ENCODE measurements around the gene SYT2.

Gene SYT2

DNA sequence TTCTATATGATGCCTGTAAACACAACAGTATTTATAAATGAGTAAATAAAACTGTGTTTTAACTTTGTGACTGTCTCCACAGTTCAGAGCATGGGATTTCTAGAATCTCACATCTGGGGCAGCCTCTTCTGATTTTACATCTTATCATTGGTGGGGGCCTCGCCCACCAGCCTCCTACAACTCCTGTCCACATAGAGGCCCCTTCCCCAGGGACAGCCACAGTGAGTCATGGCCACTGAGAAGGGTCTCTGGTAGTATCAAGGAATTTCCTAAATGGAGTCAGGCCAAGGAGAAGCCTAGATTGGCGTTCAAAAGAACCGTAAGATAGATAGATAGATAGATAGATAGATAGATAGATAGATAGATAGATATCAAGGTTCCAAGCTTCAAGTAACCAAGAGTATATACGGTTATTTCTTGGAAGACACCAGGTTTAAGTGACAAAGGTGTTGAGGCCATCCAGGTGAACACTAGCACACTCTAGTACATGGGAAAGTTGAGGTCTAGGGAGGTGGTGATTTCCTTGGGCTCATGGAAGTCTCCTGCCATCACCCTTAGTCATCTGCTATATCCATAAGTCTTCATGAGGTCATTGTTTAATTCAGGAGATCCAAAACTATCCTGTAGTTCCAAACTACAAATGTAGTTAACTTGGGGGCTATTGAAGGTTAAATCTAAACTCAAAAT lies 121.6 kb downstream of the SYT2 start:
- TF ChIP-seq GABPA (IDR thresholded peaks at IDR 0.05; ENCODE audit: low read depth) (no peak), POLR2AphosphoS5 (IDR thresholded peaks at IDR 0.05; ENCODE audit: low read depth) (no peak), SPI1 (IDR thresholded peaks at IDR 0.05; ENCODE audit: borderline replicate concordance, low read depth) (no peak)
- TF ChIP-seq, protein P1, sequence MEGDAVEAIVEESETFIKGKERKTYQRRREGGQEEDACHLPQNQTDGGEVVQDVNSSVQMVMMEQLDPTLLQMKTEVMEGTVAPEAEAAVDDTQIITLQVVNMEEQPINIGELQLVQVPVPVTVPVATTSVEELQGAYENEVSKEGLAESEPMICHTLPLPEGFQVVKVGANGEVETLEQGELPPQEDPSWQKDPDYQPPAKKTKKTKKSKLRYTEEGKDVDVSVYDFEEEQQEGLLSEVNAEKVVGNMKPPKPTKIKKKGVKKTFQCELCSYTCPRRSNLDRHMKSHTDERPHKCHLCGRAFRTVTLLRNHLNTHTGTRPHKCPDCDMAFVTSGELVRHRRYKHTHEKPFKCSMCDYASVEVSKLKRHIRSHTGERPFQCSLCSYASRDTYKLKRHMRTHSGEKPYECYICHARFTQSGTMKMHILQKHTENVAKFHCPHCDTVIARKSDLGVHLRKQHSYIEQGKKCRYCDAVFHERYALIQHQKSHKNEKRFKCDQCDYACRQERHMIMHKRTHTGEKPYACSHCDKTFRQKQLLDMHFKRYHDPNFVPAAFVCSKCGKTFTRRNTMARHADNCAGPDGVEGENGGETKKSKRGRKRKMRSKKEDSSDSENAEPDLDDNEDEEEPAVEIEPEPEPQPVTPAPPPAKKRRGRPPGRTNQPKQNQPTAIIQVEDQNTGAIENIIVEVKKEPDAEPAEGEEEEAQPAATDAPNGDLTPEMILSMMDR (IDR thresholded peaks at IDR 0.05; ENCODE audit: insufficient read depth, low read length): no peak
- TF ChIP-seq, protein P2, sequence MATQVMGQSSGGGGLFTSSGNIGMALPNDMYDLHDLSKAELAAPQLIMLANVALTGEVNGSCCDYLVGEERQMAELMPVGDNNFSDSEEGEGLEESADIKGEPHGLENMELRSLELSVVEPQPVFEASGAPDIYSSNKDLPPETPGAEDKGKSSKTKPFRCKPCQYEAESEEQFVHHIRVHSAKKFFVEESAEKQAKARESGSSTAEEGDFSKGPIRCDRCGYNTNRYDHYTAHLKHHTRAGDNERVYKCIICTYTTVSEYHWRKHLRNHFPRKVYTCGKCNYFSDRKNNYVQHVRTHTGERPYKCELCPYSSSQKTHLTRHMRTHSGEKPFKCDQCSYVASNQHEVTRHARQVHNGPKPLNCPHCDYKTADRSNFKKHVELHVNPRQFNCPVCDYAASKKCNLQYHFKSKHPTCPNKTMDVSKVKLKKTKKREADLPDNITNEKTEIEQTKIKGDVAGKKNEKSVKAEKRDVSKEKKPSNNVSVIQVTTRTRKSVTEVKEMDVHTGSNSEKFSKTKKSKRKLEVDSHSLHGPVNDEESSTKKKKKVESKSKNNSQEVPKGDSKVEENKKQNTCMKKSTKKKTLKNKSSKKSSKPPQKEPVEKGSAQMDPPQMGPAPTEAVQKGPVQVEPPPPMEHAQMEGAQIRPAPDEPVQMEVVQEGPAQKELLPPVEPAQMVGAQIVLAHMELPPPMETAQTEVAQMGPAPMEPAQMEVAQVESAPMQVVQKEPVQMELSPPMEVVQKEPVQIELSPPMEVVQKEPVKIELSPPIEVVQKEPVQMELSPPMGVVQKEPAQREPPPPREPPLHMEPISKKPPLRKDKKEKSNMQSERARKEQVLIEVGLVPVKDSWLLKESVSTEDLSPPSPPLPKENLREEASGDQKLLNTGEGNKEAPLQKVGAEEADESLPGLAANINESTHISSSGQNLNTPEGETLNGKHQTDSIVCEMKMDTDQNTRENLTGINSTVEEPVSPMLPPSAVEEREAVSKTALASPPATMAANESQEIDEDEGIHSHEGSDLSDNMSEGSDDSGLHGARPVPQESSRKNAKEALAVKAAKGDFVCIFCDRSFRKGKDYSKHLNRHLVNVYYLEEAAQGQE (IDR thresholded peaks at IDR 0.05; ENCODE audit: insufficient replicate concordance, low read depth): no peak
- Histone ChIP-seq H3K4me3 (replicated peaks; ENCODE audit: insufficient read depth, low read length) (no peak overlapping the region), H3K27me3 (ENCODE audit: insufficient read depth, poor library complexity, severe bottlenecking) (no peaks in the 10 kb centered on the region), H3K27ac (replicated peaks) (no peak overlapping the region)
- DNase-seq (ENCODE audit: low read depth in 1 of 2, low spot score in 1 of 2): no peak

DNA sequence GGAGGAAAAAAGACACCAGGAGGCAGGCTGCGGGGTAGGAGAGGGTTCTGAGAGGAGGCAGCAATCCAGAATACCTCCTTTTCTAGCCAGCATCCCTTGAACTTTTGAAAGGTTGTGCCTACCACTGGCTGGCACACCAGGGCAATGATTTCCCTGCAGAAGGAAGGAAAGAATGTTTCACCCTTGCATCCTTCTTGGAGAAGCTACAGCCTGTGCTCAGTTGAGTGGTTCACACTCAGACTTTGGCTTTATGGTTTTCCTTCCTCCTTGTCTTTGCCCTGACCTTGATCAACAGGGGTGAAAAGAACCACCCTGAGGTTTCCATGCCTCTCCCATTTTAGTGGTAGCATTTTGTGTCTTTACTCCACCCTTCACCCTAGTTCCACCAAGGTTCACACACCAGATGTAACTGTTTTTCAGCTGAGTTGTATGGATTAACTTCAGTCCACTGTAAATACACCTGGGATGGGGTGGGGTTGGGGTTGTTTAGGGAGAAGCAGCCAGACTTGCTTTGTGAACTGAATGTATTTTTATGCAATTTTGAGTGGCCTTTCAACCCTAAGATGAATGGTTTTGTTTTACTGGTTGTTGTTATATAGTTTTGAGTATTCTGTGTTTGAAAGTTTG lies 122.3 kb downstream of the SYT2 start:
- H3K27ac ChIP-seq (replicated peaks): no peak overlapping the region
- TF ChIP-seq GABPA (IDR thresholded peaks at IDR 0.05; ENCODE audit: low read depth) (no peak), POLR2AphosphoS5 (IDR thresholded peaks at IDR 0.05; ENCODE audit: low read depth) (no peak), SPI1 (IDR thresholded peaks at IDR 0.05; ENCODE audit: borderline replicate concordance, low read depth) (no peak)
- TF ChIP-seq, protein P1 (IDR thresholded peaks at IDR 0.05; ENCODE audit: insufficient read depth, low read length): no peak
- TF ChIP-seq, protein P2 (IDR thresholded peaks at IDR 0.05; ENCODE audit: insufficient replicate concordance, low read depth): no peak

DNA sequence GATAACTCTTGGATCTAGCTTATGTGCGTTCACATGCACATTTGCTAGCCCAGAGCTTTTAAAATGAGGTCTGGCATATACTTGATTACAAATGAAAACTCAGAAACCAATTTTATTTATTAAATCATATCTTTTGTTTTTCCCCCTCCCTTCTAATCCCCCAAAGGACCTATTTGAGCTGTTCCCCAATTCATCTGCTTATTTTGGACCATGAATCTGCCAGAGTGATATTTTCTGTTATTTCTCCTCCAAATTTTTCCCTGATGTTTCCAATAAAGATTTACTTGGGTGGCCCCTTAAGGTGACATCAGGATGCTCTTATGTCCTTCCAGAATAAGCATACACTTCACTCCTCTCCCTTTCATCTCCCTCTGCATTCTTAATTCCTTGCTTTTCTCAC lies 123.4 kb downstream of the SYT2 start:
- H3K27ac ChIP-seq (replicated peaks): no peak overlapping the region
- TF ChIP-seq, protein P1 (IDR thresholded peaks at IDR 0.05; ENCODE audit: insufficient read depth, low read length): no peak
- TF ChIP-seq SPI1 (IDR thresholded peaks at IDR 0.05; ENCODE audit: borderline replicate concordance, low read depth) (no peak), GABPA (IDR thresholded peaks at IDR 0.05; ENCODE audit: low read depth) (no peak)

More for the DNA sequence above, 122.3 kb downstream of the SYT2 start:
- Histone ChIP-seq H3K4me3 (replicated peaks; ENCODE audit: insufficient read depth, low read length) (no peak overlapping the region), H3K27me3 (ENCODE audit: insufficient read depth, poor library complexity, severe bottlenecking) (no peaks in the 10 kb centered on the region)
- DNase-seq (ENCODE audit: low read depth in 1 of 2, low spot score in 1 of 2): no peak

More for the DNA sequence above, 123.4 kb downstream of the SYT2 start:
- no peaks in the 10 kb centered on the region for H3K27me3 ChIP-seq (ENCODE audit: insufficient read depth, poor library complexity, severe bottlenecking)
- no peak overlapping the region for H3K4me3 ChIP-seq (replicated peaks; ENCODE audit: insufficient read depth, low read length)
- no peak for DNase-seq (ENCODE audit: low read depth in 1 of 2, low spot score in 1 of 2)
